Effector CD8-positive, alpha-beta T cell (primary cell): Measurements from ENCODE around the gene PPM1F.

ENCODE experiments used
- DNase-seq: peaks from one replicate; lab custom pipeline; 2025; lab: John Stamatoyannopoulos, UW
- total RNA-seq, 4 experiments: gene quantifications; one replicate each; lab custom pipeline; 2026; lab: John Stamatoyannopoulos, UW

Gene PPM1F
- 42.8 to 72.5 (median 63.3) reads per million in 4 experiments for total RNA-seq

- DNase-seq, result peak; percentile 76
Measured at GRCh38 chr22:21952586-21953571, at the start of gene PPM1F. PPM1F (minus strand) TSS chr22:21952848; CDS start chr22:21946048, 6,800 bp downstream.

GRCh38 chr22:22001664-22002525 is 49.2 kb upstream of the PPM1F start:
- no peak for DNase-seq

- DNase-seq, result no peak
Measured at GRCh38 chr22:21998595-21999247, 46.1 kb upstream of the PPM1F start.

DNA sequence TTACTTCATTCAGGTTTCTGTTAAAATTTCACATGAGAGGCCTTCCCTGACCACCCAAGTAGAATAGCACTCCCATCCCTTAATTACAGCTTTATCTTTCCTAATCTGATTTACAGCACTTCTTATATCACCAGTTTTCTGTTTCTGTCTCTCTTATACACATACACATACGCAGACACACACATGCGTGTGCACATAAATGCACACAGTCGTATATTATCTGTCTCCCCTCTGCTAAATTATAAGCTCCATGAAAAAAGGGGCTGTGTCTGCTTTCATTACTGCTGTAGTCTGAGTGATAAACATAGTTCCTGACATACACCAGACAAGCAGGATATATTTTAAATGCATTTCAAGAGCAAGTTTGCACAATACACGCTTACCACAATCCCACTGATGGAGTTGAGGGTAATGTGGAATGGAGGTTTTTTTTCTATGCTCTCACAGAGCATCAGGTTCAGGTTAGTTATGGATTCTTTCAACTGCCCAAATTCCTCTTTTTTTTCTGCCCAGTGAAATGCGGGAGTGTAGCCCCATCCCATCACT is 43.6 kb upstream of the PPM1F start:
- no peak for DNase-seq

DNA sequence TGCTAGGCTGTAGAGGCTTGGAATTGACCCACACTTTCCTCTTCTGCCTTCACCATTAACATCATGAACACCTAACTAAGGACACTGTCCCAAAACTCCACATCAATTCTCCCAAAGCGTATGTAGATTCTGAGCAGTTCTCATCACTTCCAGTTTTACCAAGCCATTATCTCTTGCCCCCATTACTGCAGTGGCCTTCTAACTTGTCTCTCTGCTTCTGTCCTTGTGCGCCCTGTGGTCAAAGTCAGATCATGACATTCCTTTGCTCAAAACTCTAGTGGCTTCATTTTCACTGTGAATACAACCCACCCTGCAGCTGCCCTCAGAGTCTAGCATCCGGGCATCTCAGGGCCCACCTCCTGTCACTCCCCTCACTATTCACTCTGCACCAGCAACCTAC is 43.0 kb upstream of the PPM1F start:
- no peak for DNase-seq

- DNase-seq, result no peak
Measured at GRCh38 chr22:21994881-21995444, 42.3 kb upstream of the PPM1F start.

DNA sequence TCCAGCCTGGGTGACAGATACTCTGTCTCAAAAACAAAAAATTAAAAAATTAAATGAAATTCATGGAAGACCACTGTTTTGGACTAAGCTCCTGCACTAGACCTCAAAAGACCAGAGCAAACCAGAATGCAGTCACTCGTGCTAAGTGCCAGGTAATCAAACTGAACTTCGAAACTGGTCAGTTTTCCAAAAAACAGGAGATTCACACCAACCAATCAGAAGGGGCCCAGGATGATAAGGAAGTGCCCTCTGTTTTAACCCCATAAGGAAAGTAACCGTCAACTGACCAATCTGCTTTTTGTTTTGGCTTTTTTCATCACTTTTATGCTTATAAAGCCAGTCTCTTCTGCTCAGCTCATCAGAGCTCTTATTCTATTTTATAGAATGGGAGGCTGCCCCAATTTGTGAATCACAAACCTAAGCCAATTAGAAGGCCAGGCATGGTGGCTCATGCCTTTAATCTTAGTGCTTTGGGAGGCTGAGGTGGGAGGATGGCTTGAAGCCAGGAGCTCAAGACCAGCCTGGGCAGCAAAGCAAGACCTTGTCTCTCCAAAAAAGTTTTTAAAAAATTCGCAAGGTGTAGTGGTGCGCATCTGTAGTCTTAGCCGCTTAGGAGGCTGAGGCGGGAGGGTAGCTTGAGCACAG is 40.1 kb upstream of the PPM1F start:
- DNase-seq, result no peak

DNA sequence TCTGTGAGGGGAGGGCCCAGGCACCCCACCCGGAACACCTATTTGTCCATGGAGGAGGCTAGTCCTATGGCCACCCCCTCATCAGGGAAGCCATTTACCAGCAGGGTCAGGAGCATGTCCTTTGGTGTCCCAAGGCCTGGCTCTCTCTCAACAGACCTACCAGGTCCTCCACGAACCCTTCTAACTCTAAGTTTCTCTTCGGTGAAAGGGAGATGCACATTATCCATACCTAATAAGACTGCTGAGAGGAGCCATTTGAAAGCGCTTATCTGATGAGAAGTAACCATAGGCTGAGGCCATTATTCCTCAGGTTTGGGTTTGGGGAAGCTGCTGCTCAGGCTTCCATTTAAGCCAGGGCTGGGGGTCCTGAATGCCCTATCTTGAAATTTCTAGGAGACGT is 39.1 kb upstream of the PPM1F start:
- DNase-seq, result no peak

DNA sequence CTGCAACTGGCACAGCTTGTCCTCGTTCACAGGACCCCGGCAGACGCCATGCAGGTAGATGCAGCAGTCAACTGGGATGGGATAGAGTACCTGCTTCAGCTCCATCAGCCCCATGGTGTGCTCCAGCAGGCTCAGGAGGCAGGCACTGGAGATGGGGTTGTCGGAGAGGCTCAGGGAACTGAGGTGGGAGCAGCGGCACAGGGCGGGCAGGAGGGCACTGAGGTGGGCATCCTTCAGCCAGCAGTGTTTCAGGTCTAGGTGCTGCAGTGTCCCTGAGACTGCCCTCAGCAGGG is 38.6 kb upstream of the PPM1F start:
- DNase-seq, result no peak

DNA sequence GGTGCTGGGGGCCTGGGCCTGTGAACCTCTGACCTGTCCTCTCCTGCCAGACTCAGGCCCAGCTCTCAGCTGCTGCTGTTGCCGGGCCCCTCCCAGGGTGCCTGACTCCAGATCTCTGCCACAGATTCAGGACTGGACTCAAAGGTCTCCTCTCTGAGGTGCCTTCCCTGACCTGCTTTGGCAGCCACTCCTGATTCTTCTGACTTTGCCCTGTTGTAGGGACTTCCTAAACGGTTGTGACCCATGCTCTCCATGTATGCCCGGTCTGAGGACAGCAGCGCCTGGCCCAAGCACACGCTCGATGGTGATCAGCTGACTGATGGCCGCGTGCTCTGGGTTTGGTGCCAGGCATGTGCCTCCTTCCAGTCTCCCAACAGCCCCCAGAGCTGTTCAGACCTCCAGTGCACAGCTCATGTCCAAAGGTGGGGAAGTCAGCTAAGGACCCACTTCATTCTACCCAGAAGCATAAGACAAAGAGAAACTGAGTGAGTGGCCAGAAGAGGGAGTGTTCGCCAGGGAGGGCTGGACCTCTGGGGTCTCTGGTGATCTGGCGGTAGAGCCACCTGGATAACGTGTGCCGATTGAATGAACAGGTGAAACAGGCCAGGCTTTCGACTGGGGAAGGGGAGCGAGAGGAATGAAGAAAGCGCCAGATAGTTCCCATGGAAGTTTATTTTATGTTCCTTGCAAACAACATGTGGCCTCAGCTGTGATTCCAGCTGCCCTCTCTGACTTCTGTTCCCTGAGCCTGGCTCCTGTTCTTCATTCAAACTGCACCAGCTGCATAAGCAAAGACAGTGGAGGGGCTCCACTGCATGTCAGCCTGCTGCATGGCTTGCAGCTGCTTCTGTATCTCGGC is 38.0 kb upstream of the PPM1F start:
- no peak for DNase-seq

DNA sequence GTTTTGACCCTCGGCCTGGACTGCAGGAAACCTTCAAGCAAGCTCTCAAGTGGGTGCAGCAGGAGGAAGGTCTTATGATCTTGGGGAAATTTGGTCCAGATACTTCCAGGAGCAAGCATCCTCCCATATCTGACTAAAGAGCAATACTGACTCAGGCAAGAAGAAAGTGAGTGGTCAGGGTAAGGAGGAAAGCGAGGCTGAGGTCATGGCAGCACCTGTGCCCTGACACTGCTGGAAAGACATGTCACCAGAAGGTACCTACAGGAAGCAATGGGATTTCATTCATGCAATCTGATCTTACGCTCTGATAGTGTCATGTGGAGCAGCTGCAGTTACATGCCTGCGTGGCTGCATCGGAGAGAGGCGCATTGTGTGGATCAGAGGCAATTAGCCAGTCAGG is 36.4 kb upstream of the PPM1F start:
- no peak for DNase-seq

DNA sequence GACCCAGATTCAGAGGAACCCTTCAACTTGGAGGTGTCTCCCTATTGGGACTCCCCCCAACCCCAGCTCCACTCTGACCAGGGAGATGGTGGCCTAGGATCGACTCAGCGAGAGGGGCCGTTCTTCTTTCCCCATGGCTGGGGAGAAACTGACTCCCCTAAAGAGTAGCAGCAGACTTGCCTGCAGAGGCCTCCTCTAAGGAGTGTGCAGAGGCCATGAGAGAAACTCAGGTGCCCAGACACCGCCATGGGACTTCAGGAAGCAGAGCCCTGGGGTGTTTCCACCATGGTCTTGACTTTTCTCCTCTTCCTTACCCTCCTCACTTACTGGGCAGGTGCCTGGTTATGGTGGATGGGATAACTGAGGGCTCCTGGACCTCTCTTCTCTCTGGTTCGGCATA is 32.6 kb upstream of the PPM1F start:
- no peak for DNase-seq

DNA sequence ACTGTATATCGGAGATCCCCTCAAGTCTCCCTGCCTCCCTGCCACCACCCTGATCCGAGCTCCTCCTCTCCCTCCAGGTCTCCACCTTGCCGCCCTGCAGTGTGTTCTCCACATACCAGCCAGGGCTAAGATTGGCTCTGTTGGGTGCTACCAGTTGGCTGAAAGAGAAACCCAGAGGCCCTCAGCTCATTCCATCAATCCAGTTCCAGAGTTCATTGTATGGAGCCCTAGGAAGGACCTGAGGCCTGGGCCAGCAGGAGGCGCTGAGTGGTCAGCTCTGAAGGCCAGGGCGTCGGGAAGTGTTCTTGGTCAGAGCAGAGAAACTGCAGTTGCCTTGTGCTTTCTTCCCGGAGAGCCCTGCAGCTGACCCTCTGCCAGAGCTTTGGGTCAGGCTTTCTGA is 32.1 kb upstream of the PPM1F start:
- DNase-seq, result no peak

DNA sequence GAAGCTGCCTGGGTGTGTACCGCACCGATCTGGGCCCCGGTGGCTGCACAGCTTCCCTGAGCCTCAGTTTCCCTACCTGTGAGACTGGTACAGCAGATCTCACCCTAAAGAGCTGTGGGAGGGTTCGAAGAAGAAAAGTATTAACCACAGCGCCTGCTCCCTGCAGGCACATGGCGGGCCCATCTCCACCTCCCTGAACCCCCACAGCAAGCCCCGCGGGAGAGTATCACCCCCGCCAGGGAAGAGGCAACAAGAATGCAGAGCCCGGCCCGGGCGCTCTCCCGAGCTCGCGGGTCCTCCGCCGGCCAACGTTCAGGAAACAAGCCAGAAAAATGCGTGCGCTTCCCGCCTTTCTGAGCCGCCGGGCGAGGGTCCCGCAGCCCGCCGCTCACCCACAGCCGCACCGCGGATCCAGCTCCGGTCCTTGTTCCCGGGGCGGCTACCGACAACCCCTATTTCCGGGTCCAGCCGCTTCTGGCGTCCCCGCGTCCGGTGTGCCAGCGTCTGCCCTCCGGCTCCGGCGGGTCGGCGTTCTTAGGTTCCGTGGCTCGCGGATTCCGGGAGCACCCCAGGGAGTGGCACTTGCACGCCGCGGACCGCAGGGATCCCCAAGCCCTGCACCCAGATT is 29.8 kb upstream of the PPM1F start, which contains the start of gene TOP3B:
Gene TOP3B, minus strand, starts transcription at position 450 of the 628 bp plus-strand sequence. CDS start 7,078 bp downstream, outside the sequence.
- peak; percentile 61 for DNase-seq

DNA sequence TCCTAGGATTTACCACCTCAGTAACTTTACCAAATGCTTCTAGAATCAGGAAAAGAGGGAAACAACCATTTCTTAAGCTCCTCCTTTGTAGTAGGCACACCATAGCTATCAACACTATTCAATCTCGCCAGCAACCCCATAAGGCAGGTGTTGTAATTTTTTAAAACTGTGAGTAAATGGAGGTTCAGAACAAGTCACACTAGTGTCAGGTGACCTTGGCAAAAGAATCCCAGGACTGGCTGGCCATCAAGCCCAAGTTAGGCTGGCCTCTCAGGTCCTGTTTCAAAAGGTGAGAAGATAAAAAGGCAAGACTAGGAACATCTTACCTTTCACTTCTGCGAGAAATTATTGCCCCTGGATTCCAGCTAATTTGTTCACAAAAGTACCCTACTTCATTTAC is 29.2 kb upstream of the PPM1F start:
- no peak for DNase-seq

DNA sequence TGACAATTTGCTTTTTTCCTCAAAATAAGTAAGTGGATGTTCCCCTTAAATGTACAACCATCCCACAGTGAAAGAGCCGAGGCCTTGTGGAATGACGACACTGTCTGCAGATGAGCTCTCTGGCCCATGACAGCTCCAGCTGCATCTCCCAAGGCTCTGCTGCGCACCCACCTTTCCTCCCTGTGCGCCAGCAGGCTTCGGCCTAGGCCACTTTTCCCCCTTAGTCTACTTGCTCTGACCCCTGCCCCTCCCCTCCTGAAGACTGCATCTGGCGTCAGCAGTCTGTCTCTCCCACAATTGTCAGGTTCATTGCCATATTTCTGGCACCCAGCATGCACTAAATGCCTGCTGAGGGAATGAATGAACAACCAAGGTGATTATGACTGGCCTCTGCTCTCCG is 27.9 kb upstream of the PPM1F start:
- DNase-seq, result no peak

- DNase-seq, result no peak
Measured at GRCh38 chr22:21978564-21979386, 26.1 kb upstream of the PPM1F start.

DNA sequence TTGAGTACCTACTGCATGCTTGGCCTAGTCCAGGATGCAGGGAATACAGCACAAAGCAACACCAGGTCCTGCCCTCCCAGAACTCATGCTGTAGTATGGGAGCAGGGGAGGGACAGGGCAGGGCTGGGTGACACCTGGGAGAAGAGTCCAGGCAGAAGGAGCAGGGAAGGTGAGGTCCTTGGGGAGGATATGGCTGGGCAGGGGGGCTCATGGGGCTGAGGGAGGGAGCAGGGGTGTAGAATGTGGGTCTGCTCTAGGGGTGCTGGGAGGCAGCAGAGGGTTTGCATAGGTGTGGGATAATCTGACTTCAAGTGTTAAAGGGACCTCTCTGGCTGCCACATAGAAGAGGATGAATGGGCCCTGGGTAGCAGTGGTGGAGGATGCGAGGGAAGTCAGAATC is 25.2 kb upstream of the PPM1F start:
- no peak for DNase-seq
